Activated T-helper 1 cell treated with anti-CD3 and anti-CD28 coated beads, Interleukin-12 subunit alpha, Interleukin-12 subunit beta, Interleukin-2, Interleukin-4 antibody, amounts not matched to agents 30 ng/mL and 10 ng/mL and 1 ng/mL, durations not matched to agents 14 hours and 24 hours and 36 hours (primary cell): ENCODE data around the gene TBC1D16. TPM values are rescaled to one million over a fixed set of nuclear protein-coding genes. Genes with fewer than 3 reads are reported as not detected.

ENCODE experiments used
- DNase-seq: peaks from one replicate; pipeline ENCODE4 v3.0.0; 2021; ENCODE audit warnings: low spot score
- H3K27ac Mint-ChIP-seq: one replicate; pipeline ENCODE4 v1.8.0; 2021; ENCODE audit warnings: mild to moderate bottlenecking, mixed read lengths
- H3K27me3 Mint-ChIP-seq: one replicate; pipeline ENCODE4 v1.8.0; 2022; ENCODE audit warnings: mild to moderate bottlenecking, moderate library complexity, mixed read lengths; ENCODE audit not compliant: insufficient read depth
- H3K36me3 Mint-ChIP-seq: one replicate; pipeline ENCODE4 v1.8.0; 2021; ENCODE audit warnings: low read depth, mixed read lengths
- H3K4me1 Mint-ChIP-seq: one replicate; pipeline ENCODE4 v1.8.0; 2021; ENCODE audit warnings: low read depth, mixed read lengths
- H3K4me3 Mint-ChIP-seq: one replicate; pipeline ENCODE4 v1.8.0; 2021; ENCODE audit warnings: mild to moderate bottlenecking, moderate library complexity, mixed read lengths
- H3K9me3 Mint-ChIP-seq: one replicate; pipeline ENCODE4 v1.8.0; 2021; ENCODE audit warnings: mixed read lengths
- intact Hi-C: fragments of 100-400 bp; cut with micrococcal nuclease; formaldehyde crosslinking; loops from one replicate; pipeline ENCODE4 v1.15.1; 2024
- total RNA-seq: library from RNA; stranded (reverse); gene quantifications from 2 replicates; pipeline ENCODE4 v1.2.3, GENCODE V29; 2022

Gene TBC1D16
- total RNA-seq, 1 donor from 2014 or later = 1.9 TPM

GRCh38 chr17:79983456-79983855 lies 52.2 kb downstream of the TBC1D16 start:
- no peak for DNase-seq
- Mint-ChIP-seq H3K4me1 (no peaks in the 10 kb centered on the region), H3K4me3 (no peak overlapping the region), H3K27me3 (no peaks in the 10 kb centered on the region), H3K9me3 (no peaks in the 10 kb centered on the region), H3K36me3 (no peaks in the 10 kb centered on the region), H3K27ac (no peak overlapping the region)
- intact Hi-C loops = no loop called here

GRCh38 chr17:79982986-79983385 lies 52.7 kb downstream of the TBC1D16 start:
- Mint-ChIP-seq H3K36me3 (no peaks in the 10 kb centered on the region), H3K4me3 (no peak overlapping the region), H3K27ac (no peak overlapping the region), H3K4me1 (no peaks in the 10 kb centered on the region), H3K9me3 (no peaks in the 10 kb centered on the region), H3K27me3 (no peaks in the 10 kb centered on the region)
- no peak for DNase-seq
- intact Hi-C loops = no loop called here

DNA sequence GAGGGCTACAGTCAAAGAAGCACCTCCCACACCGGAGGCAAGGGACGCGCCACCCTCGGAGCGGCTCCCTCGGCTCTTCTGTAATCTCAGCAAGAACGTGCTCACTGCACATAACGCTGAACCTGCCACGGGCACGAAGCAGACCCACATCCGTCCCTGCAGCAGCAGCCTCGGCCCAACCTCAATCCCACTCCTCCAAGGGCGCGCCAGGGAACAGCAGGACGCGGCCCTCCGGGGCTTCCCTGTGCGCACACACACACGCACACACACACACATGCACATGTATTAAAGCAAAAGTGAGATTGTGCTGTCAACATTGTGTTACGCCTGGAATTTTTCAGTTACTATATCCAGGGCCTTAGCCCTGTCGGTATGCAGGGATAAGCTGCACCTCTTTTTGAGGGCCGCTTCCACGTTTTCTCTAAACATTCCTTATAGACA lies 54.0 kb downstream of the TBC1D16 start:
- no peaks in the 10 kb centered on the region for H3K9me3 Mint-ChIP-seq
- no peaks in the 10 kb centered on the region for H3K4me1 Mint-ChIP-seq
- no peak overlapping the region for H3K27ac Mint-ChIP-seq
- no peaks in the 10 kb centered on the region for H3K36me3 Mint-ChIP-seq
- no peaks in the 10 kb centered on the region for H3K27me3 Mint-ChIP-seq
- H3K4me3 Mint-ChIP-seq = no peak overlapping the region
- intact Hi-C loops = no loop called here
- no peak for DNase-seq

- intact Hi-C loops = no loop called here
- H3K4me1 Mint-ChIP-seq = no peaks in the 10 kb centered on the region
- no peaks in the 10 kb centered on the region for H3K36me3 Mint-ChIP-seq
- no peak overlapping the region for H3K4me3 Mint-ChIP-seq
- H3K9me3 Mint-ChIP-seq = no peaks in the 10 kb centered on the region
- H3K27ac Mint-ChIP-seq = no peak overlapping the region
- H3K27me3 Mint-ChIP-seq = no peaks in the 10 kb centered on the region
- DNase-seq = no peak
Observed at GRCh38 chr17:79981090-79981489, 54.6 kb downstream of the TBC1D16 start.

DNA sequence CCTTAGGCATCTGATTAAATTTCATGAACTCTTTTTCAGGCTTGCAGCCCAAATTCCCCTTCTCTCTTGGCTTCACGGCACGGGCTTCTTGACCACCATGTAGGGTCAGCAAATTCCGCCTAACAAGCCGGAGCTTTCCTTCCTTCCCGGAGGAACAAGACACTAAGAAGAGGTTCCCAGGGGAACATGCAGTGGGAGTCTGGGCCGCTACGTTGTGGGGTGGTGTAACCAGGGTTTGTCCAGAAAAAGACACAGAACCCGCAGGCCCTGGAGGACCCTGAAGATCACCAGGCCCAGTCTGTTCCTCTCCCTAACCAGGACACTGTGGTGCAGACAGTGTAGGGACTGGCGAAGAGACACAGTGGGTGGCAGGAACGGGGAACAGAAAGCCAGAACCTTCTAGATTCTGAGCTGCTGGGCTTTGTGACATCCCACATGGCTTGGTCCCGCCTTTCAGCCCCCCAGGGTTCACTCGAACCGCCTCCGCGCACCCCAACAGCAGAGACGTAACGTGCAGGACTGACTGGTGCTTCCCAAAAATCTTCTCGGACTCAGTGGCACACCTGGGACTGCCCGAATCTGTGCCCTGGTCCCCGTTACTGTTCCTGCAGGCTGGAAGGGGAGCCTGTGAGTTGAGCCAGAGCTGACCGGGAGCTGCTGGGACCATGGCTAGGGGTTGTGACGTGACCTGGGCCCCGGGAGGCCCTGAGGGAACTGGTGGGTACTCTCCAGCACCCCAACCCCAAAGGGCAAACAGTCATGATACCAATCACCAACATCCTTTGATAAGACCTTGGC lies 55.2 kb downstream of the TBC1D16 start:
- Mint-ChIP-seq H3K4me3 (no peak overlapping the region), H3K27ac (no peak overlapping the region), H3K9me3 (no peaks in the 10 kb centered on the region), H3K4me1 (no peaks in the 10 kb centered on the region), H3K27me3 (no peaks in the 10 kb centered on the region), H3K36me3 (no peaks in the 10 kb centered on the region)
- DNase-seq = no peak
- intact Hi-C loops = no loop called here

DNA sequence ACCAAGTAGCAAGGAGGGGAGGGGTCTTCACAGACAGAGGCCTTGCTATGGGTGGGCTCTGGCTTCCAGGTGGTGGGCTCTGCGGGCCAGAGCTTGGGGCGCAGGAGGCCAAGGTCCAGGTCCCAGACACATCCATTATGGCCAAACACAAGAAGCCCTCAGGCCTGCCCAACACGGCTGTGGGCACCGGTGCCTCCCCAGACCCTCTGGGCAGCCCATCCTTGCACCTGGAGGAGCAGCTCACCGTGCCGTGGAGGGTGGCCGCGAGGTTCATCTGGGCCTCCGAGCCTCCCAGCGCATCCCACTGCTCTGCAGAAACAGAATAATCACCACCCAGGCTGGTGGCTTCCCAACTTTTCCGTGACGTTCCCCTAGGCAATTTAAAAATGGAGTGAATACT lies 55.9 kb downstream of the TBC1D16 start:
- intact Hi-C loops = no loop called here
- Mint-ChIP-seq H3K36me3 (no peaks in the 10 kb centered on the region), H3K4me3 (no peak overlapping the region), H3K27ac (no peak overlapping the region), H3K27me3 (no peaks in the 10 kb centered on the region), H3K4me1 (no peaks in the 10 kb centered on the region), H3K9me3 (no peaks in the 10 kb centered on the region)
- DNase-seq = no peak

DNA sequence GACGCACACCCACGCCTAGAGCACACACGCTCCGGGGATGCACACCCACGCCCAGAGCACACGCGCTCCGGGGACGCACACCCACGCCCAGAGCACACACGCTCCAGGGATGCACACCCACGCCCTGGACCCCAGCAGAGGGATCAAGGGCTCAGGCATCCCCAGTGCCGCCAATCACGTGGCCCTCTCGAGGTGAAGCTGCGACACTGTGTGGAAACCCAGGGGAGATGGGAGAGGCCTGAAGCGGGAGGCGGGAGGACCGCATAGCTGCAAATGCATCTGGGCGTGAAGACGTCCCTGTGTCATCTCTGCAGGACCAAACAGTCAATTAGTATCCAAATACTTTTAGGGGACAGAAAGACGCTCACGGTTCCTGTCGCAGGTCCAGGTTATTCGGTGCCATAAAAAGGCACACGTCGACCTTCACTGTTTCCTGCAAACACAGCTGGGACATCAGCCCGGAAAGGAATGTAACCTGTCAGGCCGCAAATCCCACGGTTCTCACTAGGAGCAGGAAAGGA lies 56.4 kb downstream of the TBC1D16 start:
- no peaks in the 10 kb centered on the region for H3K36me3 Mint-ChIP-seq
- no peak overlapping the region for H3K4me3 Mint-ChIP-seq
- intact Hi-C loops = no loop called here
- H3K4me1 Mint-ChIP-seq = no peaks in the 10 kb centered on the region
- H3K27me3 Mint-ChIP-seq = no peaks in the 10 kb centered on the region
- no peaks in the 10 kb centered on the region for H3K9me3 Mint-ChIP-seq
- DNase-seq = no peak
- H3K27ac Mint-ChIP-seq = no peak overlapping the region

- Mint-ChIP-seq H3K36me3 (no peaks in the 10 kb centered on the region), H3K27me3 (no peaks in the 10 kb centered on the region), H3K4me1 (no peaks in the 10 kb centered on the region), H3K4me3 (no peak overlapping the region), H3K9me3 (no peaks in the 10 kb centered on the region), H3K27ac (no peak overlapping the region)
- intact Hi-C loops = no loop called here
- DNase-seq = no peak
Observed at GRCh38 chr17:79978548-79978855, 57.2 kb downstream of the TBC1D16 start.

DNA sequence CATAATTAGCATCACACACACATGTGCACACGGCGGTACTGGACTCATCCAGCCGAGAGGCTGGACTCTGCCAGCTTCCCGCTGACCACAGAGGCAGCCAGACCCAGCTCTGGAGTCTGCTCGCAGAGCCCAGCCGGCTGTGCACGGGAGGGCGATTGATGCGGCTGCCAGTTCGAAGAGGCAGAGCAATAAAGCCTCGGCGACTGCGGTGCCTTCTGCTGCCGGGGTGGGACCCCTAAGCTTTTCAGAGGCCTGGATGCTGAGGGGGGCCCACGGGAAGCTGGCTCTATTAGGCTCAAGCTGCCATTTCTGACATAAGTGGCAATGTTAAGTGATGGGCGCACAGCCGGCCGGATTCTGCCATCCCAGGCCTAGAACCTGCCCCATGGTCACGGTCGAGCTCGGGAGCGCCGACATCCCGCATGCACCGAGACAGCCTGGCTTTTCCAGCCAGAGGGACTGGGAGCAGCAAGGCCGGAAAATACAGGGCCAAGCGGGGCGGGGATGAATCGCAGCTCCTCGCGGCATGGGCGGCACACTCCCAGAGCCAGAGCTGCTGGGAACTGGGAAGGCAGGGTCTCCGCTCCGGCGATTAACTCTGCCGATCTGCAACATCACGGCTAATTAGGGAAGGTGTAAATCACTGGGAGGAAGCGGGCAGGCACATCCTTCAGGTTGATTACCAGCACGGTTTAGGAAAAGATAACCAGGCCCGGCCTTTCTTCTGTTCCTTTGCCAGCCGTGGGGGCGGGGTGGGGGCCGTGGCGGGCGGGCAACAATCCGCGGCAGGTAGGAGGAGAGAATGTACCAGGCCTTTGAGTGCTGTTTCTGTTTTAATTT lies 57.7 kb downstream of the TBC1D16 start:
- Mint-ChIP-seq H3K4me1 (no peaks in the 10 kb centered on the region), H3K9me3 (no peaks in the 10 kb centered on the region), H3K36me3 (no peaks in the 10 kb centered on the region), H3K27me3 (no peaks in the 10 kb centered on the region), H3K27ac (no peak overlapping the region), H3K4me3 (no peak overlapping the region)
- intact Hi-C loops = no loop called here
- DNase-seq = no peak

- Mint-ChIP-seq H3K27ac (no peak overlapping the region), H3K27me3 (peaks cover 4% of the 10 kb centered on the region), H3K36me3 (no peaks in the 10 kb centered on the region), H3K4me3 (no peak overlapping the region), H3K9me3 (no peaks in the 10 kb centered on the region), H3K4me1 (no peaks in the 10 kb centered on the region)
- DNase-seq = no peak
- intact Hi-C loops = no loop called here
Observed at GRCh38 chr17:79977161-79977631, 58.5 kb downstream of the TBC1D16 start.

GRCh38 chr17:79976451-79976850 lies 59.2 kb downstream of the TBC1D16 start:
- Mint-ChIP-seq H3K4me3 (no peak overlapping the region), H3K27me3 (peaks cover 4% of the 10 kb centered on the region), H3K27ac (no peak overlapping the region), H3K9me3 (no peaks in the 10 kb centered on the region), H3K36me3 (no peaks in the 10 kb centered on the region), H3K4me1 (no peaks in the 10 kb centered on the region)
- no peak for DNase-seq
- intact Hi-C loops = no loop called here

DNA sequence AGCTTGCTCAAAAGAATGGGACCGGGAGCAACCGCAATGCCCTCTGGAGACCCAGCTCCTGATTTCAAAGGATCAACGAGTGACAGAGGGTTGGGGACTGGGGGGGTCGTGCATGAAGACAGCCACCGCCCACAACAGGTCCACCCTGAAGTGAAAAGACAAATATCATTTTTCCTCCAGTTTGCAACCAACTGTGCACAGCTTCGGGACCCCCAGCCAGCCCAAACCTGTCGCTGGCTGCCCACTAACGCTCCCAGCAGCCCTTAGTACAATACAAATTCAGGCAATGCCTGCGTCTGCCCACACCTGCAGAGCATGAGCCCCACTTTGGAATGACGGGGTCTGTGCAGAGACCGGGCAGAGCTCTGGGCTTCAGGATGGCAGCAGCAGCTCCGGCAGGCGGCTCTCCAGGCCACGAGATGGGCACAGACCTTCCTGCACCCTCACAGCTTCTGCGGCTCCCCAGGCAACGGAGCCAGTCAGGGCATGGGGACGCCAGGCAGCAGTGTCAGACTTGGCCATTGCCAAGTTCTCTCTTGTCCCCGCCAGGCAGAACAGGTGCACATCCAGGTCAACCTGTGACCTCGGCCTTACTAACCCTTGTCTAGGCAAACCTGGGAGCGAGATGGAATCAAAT lies 60.1 kb downstream of the TBC1D16 start:
- Mint-ChIP-seq H3K36me3 (no peaks in the 10 kb centered on the region), H3K4me1 (no peaks in the 10 kb centered on the region), H3K4me3 (no peak overlapping the region), H3K9me3 (no peaks in the 10 kb centered on the region), H3K27ac (no peak overlapping the region), H3K27me3 (peaks cover 4% of the 10 kb centered on the region)
- DNase-seq = no peak
- intact Hi-C loops = no loop called here
